Measurements from ENCODE around the gene PTPRC.

Gene PTPRC

GRCh38 chr1:198627436-198628066 is 11.3 kb upstream of the PTPRC start:
- no peak for DNase-seq (ENCODE audit: low read depth)
- TF ChIP-seq MYC (IDR thresholded peaks at IDR 0.05; ENCODE audit: low read depth, low read length) (no peak), MAX (IDR thresholded peaks at IDR 0.05; ENCODE audit: low read depth, low read length) (no peak), CTCF (IDR thresholded peaks at IDR 0.05; ENCODE audit: low read depth, low read length) (no peak), POLR2A (IDR thresholded peaks at IDR 0.05; ENCODE audit: extremely low read depth, insufficient read length) (no peak)
- H3K4me3 ChIP-seq (ENCODE audit: low read depth, low read length): no peak overlapping the region

- no peak for DNase-seq (ENCODE audit: low read depth)
- no peak overlapping the region for H3K4me3 ChIP-seq (ENCODE audit: low read depth, low read length)
- no peak for TF ChIP-seq MYC (IDR thresholded peaks at IDR 0.05; ENCODE audit: low read depth, low read length)
- no peak for TF ChIP-seq CTCF (IDR thresholded peaks at IDR 0.05; ENCODE audit: low read depth, low read length)
- TF ChIP-seq POLR2A (IDR thresholded peaks at IDR 0.05; ENCODE audit: extremely low read depth, insufficient read length): no peak
- no peak for TF ChIP-seq MAX (IDR thresholded peaks at IDR 0.05; ENCODE audit: low read depth, low read length)
These were observed 10.8 kb upstream of the PTPRC start for GRCh38 chr1:198628067-198628455.

GRCh38 chr1:198629610-198630009 is 9.2 kb upstream of the PTPRC start:
- DNase-seq (ENCODE audit: low read depth): no peak
- H3K4me3 ChIP-seq (ENCODE audit: low read depth, low read length): no peak overlapping the region
- no peak for TF ChIP-seq POLR2A (IDR thresholded peaks at IDR 0.05; ENCODE audit: extremely low read depth, insufficient read length)

- TF ChIP-seq MAX (IDR thresholded peaks at IDR 0.05; ENCODE audit: low read depth, low read length): no peak
- TF ChIP-seq POLR2A (IDR thresholded peaks at IDR 0.05; ENCODE audit: extremely low read depth, insufficient read length): no peak
- no peak for TF ChIP-seq CTCF (IDR thresholded peaks at IDR 0.05; ENCODE audit: low read depth, low read length)
- no peak for TF ChIP-seq MYC (IDR thresholded peaks at IDR 0.05; ENCODE audit: low read depth, low read length)
- H3K4me3 ChIP-seq (ENCODE audit: low read depth, low read length): no peak overlapping the region
- no peak for DNase-seq (ENCODE audit: low read depth)
These were observed 8.0 kb upstream of the PTPRC start for GRCh38 chr1:198630863-198631262.

- DNase-seq (ENCODE audit: low read depth): no peak
- TF ChIP-seq MYC (IDR thresholded peaks at IDR 0.05; ENCODE audit: low read depth, low read length): no peak
- no peak for TF ChIP-seq MAX (IDR thresholded peaks at IDR 0.05; ENCODE audit: low read depth, low read length)
- TF ChIP-seq CTCF (IDR thresholded peaks at IDR 0.05; ENCODE audit: low read depth, low read length): no peak
- TF ChIP-seq POLR2A (IDR thresholded peaks at IDR 0.05; ENCODE audit: extremely low read depth, insufficient read length): no peak
- H3K4me3 ChIP-seq (ENCODE audit: low read depth, low read length): no peak overlapping the region
These were observed 7.5 kb upstream of the PTPRC start for GRCh38 chr1:198631292-198631691.

GRCh38 chr1:198632007-198632406 is 6.8 kb upstream of the PTPRC start:
- no peak for DNase-seq (ENCODE audit: low read depth)

More at GRCh38 chr1:198632007-198632406, 6.8 kb upstream of the PTPRC start:
- TF ChIP-seq MYC (IDR thresholded peaks at IDR 0.05; ENCODE audit: low read depth, low read length) (no peak), MAX (IDR thresholded peaks at IDR 0.05; ENCODE audit: low read depth, low read length) (no peak), CTCF (IDR thresholded peaks at IDR 0.05; ENCODE audit: low read depth, low read length) (no peak)
- no peak overlapping the region for H3K4me3 ChIP-seq (ENCODE audit: low read depth, low read length)

Measured in NB4 (cell line).